Posterior cingulate gyrus (tissue), 11 donors: Measurements from ENCODE around the gene TAPT1.
"Not testable (repeated sequence)": the region's sequence is repeated elsewhere in the genome, so short reads cannot be mapped to it uniquely, and the experiment has no call there.

ENCODE experiments used
- DNase-seq, 10 donors: peaks; one replicate each; pipeline versions ENCODE4 v3.0.0 to v3.0.0-alpha.2; 2020 to 2021; ENCODE audit warnings: mixed read lengths in 3 of 10
- intact Hi-C: fragments of 100-400 bp; cut with DNase I; formaldehyde crosslinking; loops from one replicate; pipeline ENCODE4 v1.15.1; 2023

Gene TAPT1, protein sequence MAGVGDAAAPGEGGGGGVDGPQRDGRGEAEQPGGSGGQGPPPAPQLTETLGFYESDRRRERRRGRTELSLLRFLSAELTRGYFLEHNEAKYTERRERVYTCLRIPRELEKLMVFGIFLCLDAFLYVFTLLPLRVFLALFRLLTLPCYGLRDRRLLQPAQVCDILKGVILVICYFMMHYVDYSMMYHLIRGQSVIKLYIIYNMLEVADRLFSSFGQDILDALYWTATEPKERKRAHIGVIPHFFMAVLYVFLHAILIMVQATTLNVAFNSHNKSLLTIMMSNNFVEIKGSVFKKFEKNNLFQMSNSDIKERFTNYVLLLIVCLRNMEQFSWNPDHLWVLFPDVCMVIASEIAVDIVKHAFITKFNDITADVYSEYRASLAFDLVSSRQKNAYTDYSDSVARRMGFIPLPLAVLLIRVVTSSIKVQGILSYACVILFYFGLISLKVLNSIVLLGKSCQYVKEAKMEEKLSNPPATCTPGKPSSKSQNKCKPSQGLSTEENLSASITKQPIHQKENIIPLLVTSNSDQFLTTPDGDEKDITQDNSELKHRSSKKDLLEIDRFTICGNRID

DNA sequence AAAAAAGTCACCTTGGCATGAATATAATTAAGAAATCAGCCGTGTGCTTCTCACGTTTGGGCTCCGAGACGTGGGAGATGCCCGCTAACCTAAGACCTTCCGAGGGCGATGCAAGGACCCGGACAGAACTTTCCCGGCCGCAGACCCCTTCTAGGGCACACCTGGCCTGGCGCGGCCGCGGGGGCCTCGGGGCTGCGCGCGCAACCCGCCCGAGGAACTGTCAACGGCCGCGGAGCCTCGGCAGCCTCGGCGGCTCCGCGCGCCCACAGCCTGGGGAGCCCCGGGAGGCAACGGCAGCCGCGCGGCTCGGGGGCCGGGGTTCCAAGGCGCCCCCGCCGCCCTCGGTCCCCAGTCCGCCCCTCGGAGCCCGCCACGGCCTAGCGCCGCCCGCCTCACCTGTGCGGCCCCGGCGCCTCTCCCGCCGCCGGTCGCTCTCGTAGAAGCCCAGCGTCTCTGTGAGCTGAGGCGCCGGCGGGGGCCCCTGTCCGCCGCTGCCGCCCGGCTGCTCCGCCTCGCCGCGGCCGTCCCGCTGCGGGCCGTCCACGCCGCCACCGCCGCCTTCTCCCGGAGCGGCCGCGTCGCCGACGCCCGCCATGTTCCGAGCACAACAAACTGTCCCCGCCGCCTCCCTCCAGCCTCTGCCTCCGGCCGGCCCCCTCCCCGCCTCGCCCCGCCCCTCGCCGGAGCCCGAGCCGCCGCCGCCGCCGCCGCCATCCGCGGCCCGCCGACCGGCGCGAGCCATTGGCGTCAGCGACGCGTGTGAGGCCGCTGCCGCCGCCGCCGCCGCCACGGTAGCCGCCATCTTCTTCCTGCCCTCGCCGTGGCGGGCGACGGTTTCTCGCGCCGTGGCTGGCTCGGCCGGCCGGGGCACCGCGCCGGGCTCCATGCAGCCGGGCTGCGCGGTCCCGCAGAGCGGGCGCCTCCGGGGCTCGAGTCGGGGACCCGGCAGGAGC, at the start of gene TAPT1:
Gene TAPT1 (minus strand): TSS at position 609 of the 953 bp plus-strand sequence. CDS start 14 bp downstream, at position 595.
- DNase-seq: peak; percentile 70 to 96 (median 76)
- intact Hi-C loops: no loop called here

DNA sequence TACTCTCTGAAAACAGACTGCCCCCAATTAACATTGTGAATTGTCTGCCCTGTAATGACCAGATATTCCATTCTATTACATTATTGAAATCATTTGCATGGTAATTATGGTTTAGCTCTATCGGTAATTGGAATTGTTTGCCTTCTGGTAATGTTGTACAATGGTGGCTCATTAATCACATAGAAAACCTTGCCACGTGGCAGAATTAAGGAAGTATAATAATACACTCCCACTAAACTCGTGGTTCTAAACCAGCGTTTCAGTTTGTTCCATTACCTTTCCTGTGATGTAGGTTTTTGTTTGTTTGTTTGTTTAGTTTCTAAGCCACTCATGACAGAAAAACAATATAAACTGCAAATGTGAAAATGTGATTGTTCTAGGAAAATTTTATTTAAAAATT, 45.1 kb upstream of the TAPT1 start:
- intact Hi-C loops: no loop called here
- no peak for DNase-seq

GRCh38 chr4:16270454-16271328, 44.4 kb upstream of the TAPT1 start:
- intact Hi-C loops: no loop called here
- no peak for DNase-seq

DNA sequence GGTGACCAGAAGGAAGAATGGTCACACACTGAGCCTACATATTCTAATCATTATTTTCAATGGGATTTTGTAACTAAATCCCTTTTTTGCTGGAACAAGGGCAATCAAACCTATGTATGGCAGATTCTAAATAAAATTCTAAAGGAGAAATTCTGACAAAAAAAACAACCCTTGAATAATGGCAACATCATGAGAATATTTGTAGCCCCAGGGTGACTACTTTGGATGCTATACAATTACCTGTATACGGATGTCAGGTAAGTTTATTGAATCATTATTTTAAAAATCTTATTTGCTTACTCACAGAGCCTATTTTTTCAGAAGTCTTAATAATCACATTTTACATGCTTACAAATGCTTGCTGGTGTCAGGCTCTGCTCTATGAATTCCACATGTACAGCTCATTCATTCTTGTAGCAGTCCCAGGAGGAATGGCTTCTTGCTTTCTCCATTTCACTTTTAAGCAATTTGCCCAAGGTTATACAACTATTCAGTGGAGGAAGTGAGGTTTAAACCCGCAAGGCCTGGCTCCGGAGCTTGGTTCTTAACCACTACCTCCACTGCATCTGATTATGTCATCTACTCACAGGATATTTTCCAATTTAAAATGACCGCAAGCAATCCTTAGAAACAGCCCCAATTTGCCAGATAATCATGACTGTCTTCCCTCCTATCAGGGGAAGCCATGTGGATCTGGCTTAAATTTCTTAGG, 43.6 kb upstream of the TAPT1 start:
- DNase-seq, intact Hi-C loops: not testable (repeated sequence)

GRCh38 chr4:16269240-16269639, 43.0 kb upstream of the TAPT1 start:
- intact Hi-C loops: no loop called here
- DNase-seq: peak in 1 of 10 donors; percentile 49

GRCh38 chr4:16268290-16268689, 42.0 kb upstream of the TAPT1 start:
- DNase-seq: no peak
- intact Hi-C loops: no loop called here

DNA sequence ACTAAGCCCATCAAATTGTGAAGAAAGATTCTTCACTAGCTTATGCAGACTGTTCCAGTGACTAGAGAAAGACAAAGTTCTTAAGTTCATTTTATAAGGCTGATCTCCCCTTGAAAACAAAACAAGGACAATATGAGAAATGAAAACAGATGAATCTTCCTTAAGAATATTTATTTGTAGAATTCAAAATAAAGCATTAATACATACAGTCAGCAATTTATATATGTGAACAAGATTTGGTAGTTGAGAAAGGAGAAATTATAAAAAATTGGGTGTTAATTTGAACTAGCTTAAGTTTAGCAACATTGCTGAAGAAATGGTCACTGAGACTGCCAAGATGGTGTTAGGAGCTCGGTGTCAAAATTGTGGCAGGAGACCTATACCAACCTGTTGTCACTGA, 41.4 kb upstream of the TAPT1 start:
- DNase-seq: no peak
- intact Hi-C loops: no loop called here

DNA sequence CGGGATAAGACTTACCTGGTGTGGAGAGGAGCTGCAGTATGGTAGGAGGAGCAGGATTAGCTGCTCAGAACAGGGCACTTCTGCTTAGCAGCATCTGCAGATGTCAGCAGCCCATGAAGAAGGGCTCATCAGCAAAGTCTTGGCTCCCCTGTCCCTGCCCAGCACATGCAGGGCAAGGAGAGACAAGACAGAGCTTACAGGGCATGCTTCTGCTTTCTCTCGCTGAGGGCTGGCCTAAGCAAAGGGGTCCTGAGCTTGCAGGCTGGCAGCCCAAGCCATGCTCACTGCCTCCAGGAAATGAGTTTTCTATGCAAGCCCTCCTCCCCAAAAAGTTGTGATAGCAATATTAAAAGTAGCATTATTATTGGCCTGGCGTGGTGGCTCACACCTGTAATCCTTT, 39.5 kb upstream of the TAPT1 start:
- DNase-seq: peak in 1 of 10 donors; percentile 56
- intact Hi-C loops: loop anchor here (2.0 kb wide), 1 partner anchor 239 kb away; no protein-coding TSS in a partner anchor

DNA sequence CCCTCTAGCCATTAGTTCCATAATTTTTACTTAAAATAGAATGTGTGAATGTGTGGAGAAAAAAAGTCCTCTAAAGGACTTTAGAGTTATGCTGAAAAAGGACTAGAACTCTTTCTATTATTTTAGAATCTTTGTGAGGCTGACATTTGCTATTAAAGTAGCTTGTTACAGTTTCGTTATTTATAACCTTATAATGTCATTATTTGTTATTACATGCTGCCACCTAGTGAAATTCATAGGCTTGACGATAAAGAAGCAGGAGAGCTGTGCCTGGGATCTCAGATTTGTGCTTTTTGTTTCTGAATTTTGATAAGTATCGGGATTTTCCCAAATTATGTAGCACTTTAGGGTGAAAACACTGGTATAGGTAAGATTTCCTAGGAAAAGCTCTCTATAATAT, 38.5 kb upstream of the TAPT1 start:
- no peak for DNase-seq
- intact Hi-C loops: loop anchor here (2.0 to 5.0 kb wide), 2 partner anchors 67 to 238 kb away; no protein-coding TSS in a partner anchor

DNA sequence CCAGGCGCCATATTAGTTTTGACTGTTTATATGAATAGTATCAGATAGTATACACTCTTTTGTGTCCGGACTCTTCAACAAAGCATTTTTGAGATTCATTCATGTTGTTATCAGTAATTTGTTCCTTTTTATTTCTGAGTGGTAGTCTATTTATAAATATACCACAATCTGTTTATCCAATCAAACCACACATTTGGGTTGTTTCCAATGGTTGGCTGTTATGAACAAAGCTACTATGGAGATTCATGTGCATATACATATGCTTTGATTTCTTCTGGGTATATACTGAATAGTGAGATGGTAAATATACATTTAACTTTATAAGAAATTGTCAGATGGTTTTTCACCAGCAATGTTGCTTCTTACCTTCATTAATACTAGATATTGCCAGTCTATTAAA, 36.8 kb upstream of the TAPT1 start:
- intact Hi-C loops: loop anchor here (5.0 kb wide), 1 partner anchor 66 kb away; no protein-coding TSS in a partner anchor
- no peak for DNase-seq

GRCh38 chr4:16262188-16262587, 35.9 kb upstream of the TAPT1 start:
- DNase-seq: no peak
- intact Hi-C loops: loop anchor here (5.0 kb wide), 1 partner anchor 65 kb away; no protein-coding TSS in a partner anchor

DNA sequence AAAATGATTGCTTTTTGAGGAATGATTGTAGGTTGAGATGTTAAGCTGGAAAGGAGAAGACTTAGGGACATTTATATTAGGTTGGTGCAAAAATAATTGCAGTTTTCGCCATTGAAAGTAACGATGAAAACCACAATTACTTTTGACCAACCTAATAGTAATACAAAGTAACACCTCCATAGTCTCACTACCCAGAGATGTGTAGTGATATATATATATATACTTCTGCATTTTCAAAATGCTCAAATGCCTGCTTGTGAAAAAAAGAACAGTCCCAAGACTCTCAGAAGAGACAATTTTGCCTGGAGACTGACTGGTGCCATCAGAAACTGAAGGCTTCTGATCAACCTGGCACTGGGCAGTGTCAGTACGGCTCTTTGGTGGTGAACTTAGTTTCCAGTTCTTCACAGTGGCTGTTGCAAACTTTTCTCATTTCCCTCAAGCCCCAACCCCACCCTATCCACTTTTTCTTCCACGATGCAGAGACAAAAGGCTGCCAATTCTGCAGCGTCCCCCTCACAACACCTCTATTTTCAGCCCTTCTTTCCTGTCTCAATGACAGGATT, 35.1 kb upstream of the TAPT1 start:
- intact Hi-C loops: loop anchor here (5.0 kb wide), 1 partner anchor 64 kb away; no protein-coding TSS in a partner anchor
- DNase-seq: no peak

DNA sequence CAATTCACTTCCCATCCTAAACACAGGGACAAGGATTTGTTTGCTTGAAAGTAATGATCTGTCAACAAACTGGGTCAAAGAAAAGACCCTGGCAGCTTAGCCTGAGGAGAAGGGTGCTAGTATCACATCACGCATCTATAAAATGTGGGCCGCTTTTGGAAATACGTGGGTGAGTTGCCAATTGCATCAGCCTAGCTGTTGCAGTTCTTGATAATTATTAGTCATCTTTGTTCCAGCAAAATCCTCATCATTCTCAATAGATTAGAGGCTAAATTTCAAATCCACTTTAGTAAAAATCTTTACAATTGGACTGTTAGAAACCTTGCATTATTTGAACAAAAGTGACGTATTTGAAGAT, 33.6 kb upstream of the TAPT1 start:
- intact Hi-C loops: loop anchor here (5.0 kb wide), 1 partner anchor 63 kb away; no protein-coding TSS in a partner anchor
- no peak for DNase-seq

DNA sequence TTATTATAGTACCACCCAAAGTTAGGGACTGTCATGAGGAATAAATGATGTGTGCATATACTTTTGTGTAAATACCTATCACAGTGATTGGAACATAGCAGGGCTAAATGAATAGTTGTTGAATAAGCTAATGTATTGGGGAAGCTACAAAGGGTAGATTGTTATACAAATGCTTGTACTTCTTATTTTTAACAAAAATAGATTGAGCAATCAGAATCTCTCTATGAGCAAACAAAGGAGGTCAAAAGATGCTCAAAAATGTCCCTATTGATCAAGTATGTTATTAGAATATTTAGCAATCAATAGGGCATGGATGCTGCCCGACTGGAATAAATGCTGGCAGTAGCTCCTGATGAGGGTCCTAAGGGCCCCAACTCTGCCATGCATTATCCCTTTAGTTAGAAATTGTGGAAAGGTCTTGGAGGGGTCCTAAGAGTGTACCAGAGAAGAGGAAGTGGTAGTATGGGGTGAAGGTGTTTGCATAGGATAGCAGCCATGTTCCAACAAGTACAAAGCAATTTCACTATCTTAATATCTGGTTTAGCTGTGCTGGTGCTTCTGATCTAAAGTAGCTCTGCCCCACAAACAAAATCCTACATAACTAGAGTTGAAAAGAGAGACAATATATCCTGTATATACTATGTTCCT, 33.1 kb upstream of the TAPT1 start:
- no peak for DNase-seq
- intact Hi-C loops: no loop called here

DNA sequence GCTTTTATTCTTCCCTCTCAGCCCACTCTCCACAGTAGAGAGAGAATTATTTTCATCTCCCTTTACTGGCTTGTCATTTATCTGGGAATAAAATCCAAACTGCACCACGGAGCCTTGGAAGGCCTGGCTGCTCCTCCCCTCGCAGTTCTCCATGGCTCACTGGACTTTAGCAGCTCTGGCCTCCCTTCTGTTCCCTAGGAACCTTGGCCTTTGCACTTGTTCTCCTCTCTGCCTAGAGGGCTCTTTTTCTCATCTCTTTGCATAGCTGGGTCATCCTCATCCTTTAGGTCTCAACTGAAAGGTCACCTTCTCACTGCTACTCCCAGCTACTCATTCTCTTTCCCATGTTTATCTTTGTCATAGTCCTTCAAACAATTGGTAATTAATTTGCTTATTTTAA, 31.3 kb upstream of the TAPT1 start:
- intact Hi-C loops: no loop called here
- DNase-seq: no peak

- peak in 2 of 10 donors; percentile 67 to 74 for DNase-seq
- intact Hi-C loops: no loop called here
Measured at GRCh38 chr4:16256343-16256742, 30.1 kb upstream of the TAPT1 start.

GRCh38 chr4:16255730-16256129, 29.5 kb upstream of the TAPT1 start:
- DNase-seq: no peak
- intact Hi-C loops: no loop called here
